ENCODE measurements around the gene SLC50A1. TPM values are rescaled to one million over a fixed set of nuclear protein-coding genes. Genes with fewer than 3 reads are reported as not detected.

Gene SLC50A1
- total RNA-seq, 3 donors from 2014 or later (not counting 1 experiment from before 2014, with no cell fraction given), result 31.7 to 33.5 (median 32.7) TPM

- H3K27me3 Mint-ChIP-seq (ENCODE audit: low read depth in 2 of 2), result no peaks in the 10 kb centered on the region
- Histone ChIP-seq H3K9me3 (ENCODE audit: control insufficient read depth, insufficient read depth, low read length) (no peaks in the 10 kb centered on the region), H3K27me3 (ENCODE audit: control insufficient read depth, insufficient read depth, low read length) (no peaks in the 10 kb centered on the region), H3K4me1 (ENCODE audit: control insufficient read depth, insufficient read depth, low read length) (peaks cover 39% of the 10 kb centered on the region), H3K36me3 (ENCODE audit: control insufficient read depth, insufficient read depth, low read length) (no peaks in the 10 kb centered on the region), H3K4me3 (ENCODE audit: low read length) (peak overlapping the region; percentile 98), H3K27ac (ENCODE audit: low read length) (peak overlapping the region; percentile 100)
- ATAC-seq, result no peak
- DNase-seq, result peak in 1 of 2 donors; percentile 49
- intact Hi-C loops (cut with micrococcal nuclease), result no loop called here
- no peak for TF ChIP-seq CTCF (IDR thresholded peaks at IDR 0.05)
- H3K27ac Mint-ChIP-seq, result peak overlapping the region; percentile 99
- WGBS (ENCODE audit: insufficient coverage), result 27% methylated on average over 6 of the region's 6 CpGs
- no peaks in the 10 kb centered on the region for H3K36me3 Mint-ChIP-seq
- peak overlapping the region; percentile 100 for H3K4me3 Mint-ChIP-seq
- H3K9me3 Mint-ChIP-seq, result no peaks in the 10 kb centered on the region
- peaks cover 22 to 50% of the 10 kb centered on the region in 2 donors for H3K4me1 Mint-ChIP-seq
Observed at GRCh38 chr1:155136748-155137147, 1.1 kb downstream of the SLC50A1 start.

GRCh38 chr1:155137154-155137949 is 1.7 kb downstream of the SLC50A1 start:
- DNase-seq (no peak), ATAC-seq (no peak)
- peaks cover 22 to 50% of the 10 kb centered on the region in 2 donors for H3K4me1 Mint-ChIP-seq
- peaks cover 39% of the 10 kb centered on the region for H3K4me1 ChIP-seq (ENCODE audit: control insufficient read depth, insufficient read depth, low read length)
- WGBS (ENCODE audit: insufficient coverage), result 94% methylated on average over 5 of the region's 6 CpGs
- H3K36me3 Mint-ChIP-seq, result no peaks in the 10 kb centered on the region
- H3K4me3 Mint-ChIP-seq, result peak overlapping the region; percentile 100
- H3K27ac Mint-ChIP-seq, result peak overlapping the region; percentile 99
- no peaks in the 10 kb centered on the region for H3K27me3 Mint-ChIP-seq (ENCODE audit: low read depth in 2 of 2)
- H3K4me3 ChIP-seq (ENCODE audit: low read length), result no peak overlapping the region
- no peaks in the 10 kb centered on the region for H3K27me3 ChIP-seq (ENCODE audit: control insufficient read depth, insufficient read depth, low read length)
- peak overlapping the region; percentile 100 for H3K27ac ChIP-seq (ENCODE audit: low read length)
- TF ChIP-seq CTCF (IDR thresholded peaks at IDR 0.05), result no peak
- H3K9me3 Mint-ChIP-seq, result no peaks in the 10 kb centered on the region
- no peaks in the 10 kb centered on the region for H3K36me3 ChIP-seq (ENCODE audit: control insufficient read depth, insufficient read depth, low read length)
- H3K9me3 ChIP-seq (ENCODE audit: control insufficient read depth, insufficient read depth, low read length), result no peaks in the 10 kb centered on the region
- intact Hi-C loops (cut with micrococcal nuclease), result no loop called here

GRCh38 chr1:155139895-155140629 is 4.4 kb downstream of the SLC50A1 start, which contains the start of gene DPM3:
TSS of gene DPM3 (minus strand) at chr1:155140531. CDS start at chr1:155140240, 291 bp downstream.
- under 1% methylated on average over 42 of the region's 42 CpGs for WGBS (ENCODE audit: insufficient coverage)
- intact Hi-C loops (cut with micrococcal nuclease), result loop anchor here (2.0 kb wide), 1 partner anchor 13 kb away; the partner anchor contains the start of gene EFNA1
- ATAC-seq (peak; percentile 63 to 72 (median 68)), DNase-seq (peak; percentile 80 to 92)
- peaks cover 0 to 2% of the 10 kb centered on the region in 2 donors for H3K27me3 Mint-ChIP-seq (ENCODE audit: low read depth in 2 of 2)
- H3K9me3 ChIP-seq (ENCODE audit: control insufficient read depth, insufficient read depth, low read length), result no peaks in the 10 kb centered on the region
- H3K9me3 Mint-ChIP-seq, result no peaks in the 10 kb centered on the region
- peak within 1 kb of the TSS; percentile 81 for H3K4me3 ChIP-seq (ENCODE audit: low read length)
- H3K27ac ChIP-seq (ENCODE audit: low read length), result peak within 1 kb of the TSS; percentile 78
- H3K27ac Mint-ChIP-seq, result peak within 1 kb of the TSS; percentile 97 to 99
- H3K27me3 ChIP-seq (ENCODE audit: control insufficient read depth, insufficient read depth, low read length), result no peaks in the 10 kb centered on the region
- peaks cover 35% of the 10 kb centered on the region for H3K4me1 ChIP-seq (ENCODE audit: control insufficient read depth, insufficient read depth, low read length)
- peak within 1 kb of the TSS; percentile 96 for H3K4me3 Mint-ChIP-seq
- no peak for TF ChIP-seq CTCF (IDR thresholded peaks at IDR 0.05)
- no peaks in the 10 kb centered on the region for H3K36me3 ChIP-seq (ENCODE audit: control insufficient read depth, insufficient read depth, low read length)
- no peaks in the 10 kb centered on the region for H3K36me3 Mint-ChIP-seq
- H3K4me1 Mint-ChIP-seq, result peaks cover 17 to 41% of the 10 kb centered on the region in 2 donors
